DND-41 (cell line): ENCODE results near the gene SLC25A13.

ENCODE experiments used
- ATAC-seq: fragments of 200-7000 bp; cut with Tn5 transposase; 3 replicates; pipeline ENCODE4 v1.9.1; 2021; ENCODE audit warnings: low read depth; ENCODE audit not compliant: insufficient read depth
- DNase-seq: peaks from one replicate; pipeline ENCODE4 v3.0.0-alpha.2; 2020
- H2AFZ ChIP-seq: 2 replicates; pipeline ENCODE4 v1.6.0; 2012; ENCODE audit warnings: low read depth, low read length
- H3K27ac ChIP-seq: 2 replicates; pipeline ENCODE4 v1.5.1; 2012; ENCODE audit warnings: low read length, inconsistent platforms
- H3K27me3 ChIP-seq: fragments of 200-600 bp; sonication (generic); 2 replicates; pipeline ENCODE4 v1.6.0; 2012; ENCODE audit warnings: low read length, mild to moderate bottlenecking, inconsistent platforms; ENCODE audit not compliant: insufficient read depth, poor library complexity
- H3K36me3 ChIP-seq: 2 replicates; pipeline ENCODE4 v1.5.1; 2012; ENCODE audit warnings: low read length, inconsistent platforms; ENCODE audit not compliant: insufficient read depth
- H3K4me1 ChIP-seq: 2 replicates; pipeline ENCODE4 v1.5.1; 2012; ENCODE audit warnings: mild to moderate bottlenecking, low read length; ENCODE audit not compliant: insufficient read depth
- H3K4me2 ChIP-seq: 2 replicates; pipeline ENCODE4 v1.6.0; 2012; ENCODE audit warnings: mild to moderate bottlenecking, moderate library complexity, low read length, inconsistent platforms; ENCODE audit not compliant: insufficient read depth
- H3K4me3 ChIP-seq, 2 experiments: fragments of 200-600 bp in 1 of 2; shearing (Covaris generic) in 1 of 2; 2 replicates each; pipeline ENCODE4 v1.5.1; 2012 to 2016; ENCODE audit warnings: inconsistent platforms in 2 of 2, low read length in 2 of 2, mild to moderate bottlenecking in 2 of 2, low read depth in 1 of 2, moderate library complexity in 1 of 2
- H3K79me2 ChIP-seq: 2 replicates; pipeline ENCODE4 v1.6.0; 2012; ENCODE audit warnings: low read length, inconsistent platforms; ENCODE audit not compliant: insufficient read depth
- H3K9ac ChIP-seq: 2 replicates; pipeline ENCODE4 v1.6.0; 2012; ENCODE audit warnings: low read depth, mild to moderate bottlenecking, inconsistent platforms, low read length, moderate library complexity
- H3K9me3 ChIP-seq: 2 replicates; pipeline ENCODE4 v1.5.1; 2012; ENCODE audit warnings: low read length, moderate library complexity, mild to moderate bottlenecking, inconsistent platforms; ENCODE audit not compliant: insufficient read depth, severe bottlenecking
- H4K20me1 ChIP-seq: 2 replicates; pipeline ENCODE4 v1.6.0; 2012; ENCODE audit warnings: low read length; ENCODE audit not compliant: insufficient read depth
- CTCF ChIP-seq: IDR thresholded peaks from 2 replicates; pipeline ENCODE4 v1.5.1; 2012; ENCODE audit warnings: borderline replicate concordance, low read length, moderate library complexity, mild to moderate bottlenecking; ENCODE audit not compliant: poor library complexity, severe bottlenecking; ENCODE audit errors: extremely low read depth
- EZH2 ChIP-seq: IDR thresholded peaks from 3 replicates; pipeline ENCODE4 v1.6.1; 2012; ENCODE audit warnings: borderline replicate concordance, low read depth, mild to moderate bottlenecking, moderate library complexity, low read length, inconsistent platforms; ENCODE audit not compliant: severe bottlenecking

SLC25A13 gene

GRCh38 chr7:96144260-96144526 is 177.7 kb downstream of the SLC25A13 start:
- Histone ChIP-seq H3K36me3 (no peaks in the 10 kb centered on the region), H2AFZ (no peak overlapping the region), H3K4me1 (no peaks in the 10 kb centered on the region), H3K9ac (no peak overlapping the region), H3K27me3 (no peaks in the 10 kb centered on the region), H3K4me2 (no peak overlapping the region), H4K20me1 (no peaks in the 10 kb centered on the region), H3K9me3 (no peaks in the 10 kb centered on the region), H3K4me3 (no peak overlapping the region), H3K79me2 (no peaks in the 10 kb centered on the region), H3K27ac (no peak overlapping the region)
- TF ChIP-seq CTCF (no peak), EZH2 (no peak)
- no peak for DNase-seq
- ATAC-seq: no peak

- DNase-seq (no peak), ATAC-seq (no peak)
- no peaks in the 10 kb centered on the region for H4K20me1 ChIP-seq
- H3K9ac ChIP-seq: no peak overlapping the region
- no peaks in the 10 kb centered on the region for H3K36me3 ChIP-seq
- H3K4me3 ChIP-seq: no peak overlapping the region
- H3K79me2 ChIP-seq: no peaks in the 10 kb centered on the region
- TF ChIP-seq CTCF (no peak), EZH2 (no peak)
- no peak overlapping the region for H3K27ac ChIP-seq
- H3K9me3 ChIP-seq: no peaks in the 10 kb centered on the region
- H3K4me2 ChIP-seq: no peak overlapping the region
- H3K27me3 ChIP-seq: no peaks in the 10 kb centered on the region
- no peak overlapping the region for H2AFZ ChIP-seq
- H3K4me1 ChIP-seq: no peaks in the 10 kb centered on the region
Observed at GRCh38 chr7:96143495-96144259, 178.2 kb downstream of the SLC25A13 start.

- Histone ChIP-seq H3K36me3 (no peaks in the 10 kb centered on the region), H4K20me1 (no peaks in the 10 kb centered on the region), H3K79me2 (no peaks in the 10 kb centered on the region), H2AFZ (no peak overlapping the region), H3K4me3 (no peak overlapping the region), H3K27ac (no peak overlapping the region), H3K4me2 (no peak overlapping the region), H3K9me3 (no peaks in the 10 kb centered on the region), H3K9ac (no peak overlapping the region), H3K27me3 (no peaks in the 10 kb centered on the region), H3K4me1 (no peaks in the 10 kb centered on the region)
- TF ChIP-seq EZH2 (no peak), CTCF (no peak)
- ATAC-seq (no peak), DNase-seq (no peak)
Observed at GRCh38 chr7:96136600-96137239, 185.2 kb downstream of the SLC25A13 start.

GRCh38 chr7:96135241-96135640 is 186.7 kb downstream of the SLC25A13 start:
- DNase-seq: no peak
- H3K36me3 ChIP-seq: no peaks in the 10 kb centered on the region
- H3K9ac ChIP-seq: no peak overlapping the region
- no peaks in the 10 kb centered on the region for H3K27me3 ChIP-seq
- no peak for ATAC-seq
- H3K4me2 ChIP-seq: no peak overlapping the region
- H3K9me3 ChIP-seq: no peaks in the 10 kb centered on the region
- H3K79me2 ChIP-seq: no peaks in the 10 kb centered on the region
- no peak for TF ChIP-seq CTCF
- no peak for TF ChIP-seq EZH2
- no peak overlapping the region for H2AFZ ChIP-seq
- no peak overlapping the region for H3K27ac ChIP-seq
- H4K20me1 ChIP-seq: no peaks in the 10 kb centered on the region
- no peaks in the 10 kb centered on the region for H3K4me1 ChIP-seq
- no peak overlapping the region for H3K4me3 ChIP-seq
